RPMI8226 (cell line): ENCODE data around the gene SAMD14.
"Not testable (repeated sequence)": the region's sequence is repeated elsewhere in the genome, so short reads cannot be mapped to it uniquely, and the experiment has no call there.

ENCODE experiments used
- DNase-seq: peaks from one replicate; pipeline ENCODE4 v3.0.0-alpha.2; 2015

SAMD14 gene

DNA sequence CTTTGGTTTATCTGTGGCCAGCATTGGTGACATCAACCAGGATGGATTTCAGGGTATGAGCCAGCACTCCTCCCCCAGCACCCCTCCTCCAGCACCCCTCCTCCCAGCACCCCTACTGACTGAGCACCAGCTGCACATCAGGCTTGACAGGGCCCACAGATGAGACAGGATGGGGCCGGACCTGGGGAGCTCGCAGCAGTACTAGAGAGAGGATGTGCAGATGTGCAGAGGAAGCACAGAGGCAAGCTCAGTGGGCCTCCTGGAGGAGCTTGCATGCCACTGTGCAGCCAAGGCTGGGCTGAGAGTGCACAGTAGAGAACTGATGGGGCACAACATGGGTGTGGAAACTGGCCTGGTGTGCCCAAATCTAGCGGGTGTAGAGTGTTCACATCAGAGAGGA is 57.8 kb downstream of the SAMD14 start:
- no peak for DNase-seq

DNA sequence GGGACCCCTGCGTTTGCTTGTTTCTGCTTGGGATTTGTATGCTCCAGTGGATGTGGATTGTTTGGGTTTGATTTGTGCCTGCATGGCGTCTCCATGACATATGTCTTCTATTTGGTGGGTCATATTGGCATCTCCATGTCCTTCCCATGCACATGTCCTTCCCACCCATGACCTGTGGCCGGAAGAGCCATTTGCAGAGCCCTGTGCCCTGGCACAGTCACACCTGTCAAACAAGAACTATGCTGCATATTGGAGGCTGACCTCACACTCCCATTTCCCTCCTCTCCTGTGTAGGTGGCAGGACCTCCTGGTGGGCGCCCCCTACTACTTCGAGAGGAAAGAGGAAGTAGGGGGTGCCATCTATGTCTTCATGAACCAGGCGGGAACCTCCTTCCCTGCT is 58.3 kb downstream of the SAMD14 start:
- DNase-seq: no peak

DNA sequence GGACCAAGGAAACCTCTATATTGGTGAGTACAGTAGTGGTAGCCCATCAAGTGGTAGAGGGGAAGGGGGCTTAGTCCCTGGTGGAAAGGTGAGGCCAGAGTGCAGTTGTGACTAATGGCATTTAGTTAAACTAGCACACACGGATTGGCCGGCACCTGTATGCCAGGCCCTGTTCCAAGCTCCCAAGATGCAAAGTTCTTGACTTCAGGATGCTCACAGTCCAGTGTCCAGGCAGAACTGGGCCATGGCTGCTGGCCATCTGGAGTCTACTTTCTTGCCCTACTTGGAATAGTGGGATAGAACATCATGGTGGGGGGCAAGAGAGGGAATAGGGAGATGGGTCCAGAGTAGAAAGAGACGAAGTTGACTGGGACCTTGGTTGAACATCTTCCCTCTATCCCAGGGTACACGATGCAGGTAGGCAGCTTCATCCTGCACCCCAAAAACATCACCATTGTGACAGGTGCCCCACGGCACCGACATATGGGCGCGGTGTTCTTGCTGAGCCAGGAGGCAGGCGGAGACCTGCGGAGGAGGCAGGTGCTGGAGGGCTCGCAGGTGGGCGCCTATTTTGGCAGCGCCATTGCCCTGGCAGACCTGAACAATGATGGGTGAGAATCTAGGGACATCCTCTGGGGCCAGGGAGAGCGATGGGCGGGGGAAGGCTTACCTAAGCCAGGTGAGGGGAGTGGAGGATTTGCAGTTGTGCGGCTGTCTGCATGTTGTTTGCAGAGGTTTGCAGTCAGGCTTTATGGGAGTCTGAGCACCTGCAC is 58.9 kb downstream of the SAMD14 start:
- DNase-seq: no peak

DNA sequence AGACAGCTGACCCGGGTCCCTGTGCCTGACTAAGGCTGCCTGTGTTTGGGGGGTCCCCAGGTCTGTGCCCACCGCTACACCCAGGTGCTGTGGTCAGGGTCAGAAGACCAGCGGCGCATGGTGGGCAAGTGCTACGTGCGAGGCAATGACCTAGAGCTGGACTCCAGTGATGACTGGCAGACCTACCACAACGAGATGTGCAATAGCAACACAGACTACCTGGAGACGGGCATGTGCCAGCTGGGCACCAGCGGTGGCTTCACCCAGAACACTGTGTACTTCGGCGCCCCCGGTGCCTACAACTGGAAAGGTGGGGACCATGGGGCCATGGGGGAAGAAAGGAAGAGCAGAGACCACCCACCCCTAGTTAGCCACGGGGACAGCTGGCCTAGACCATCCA is 62.0 kb downstream of the SAMD14 start:
- DNase-seq: no peak

DNA sequence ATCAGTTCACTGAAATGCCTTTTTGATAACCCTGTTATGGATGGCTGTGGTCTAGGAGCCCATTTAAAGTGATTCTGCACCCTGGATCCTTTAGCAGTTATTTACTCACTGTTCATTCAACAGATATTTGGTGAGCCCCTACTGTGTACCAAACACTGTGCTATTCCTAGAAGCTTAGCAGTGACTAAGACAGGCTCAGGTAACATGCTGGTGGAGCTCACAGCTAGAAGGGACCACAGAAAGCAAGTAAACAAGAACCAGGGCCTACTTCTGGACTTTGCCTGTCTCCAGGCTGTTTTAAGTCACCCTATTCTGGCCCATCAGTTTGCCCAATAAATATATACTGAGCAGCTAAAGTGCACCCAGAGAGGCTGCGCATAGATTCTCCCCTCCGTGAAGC is 63.0 kb downstream of the SAMD14 start:
- no peak for DNase-seq

DNA sequence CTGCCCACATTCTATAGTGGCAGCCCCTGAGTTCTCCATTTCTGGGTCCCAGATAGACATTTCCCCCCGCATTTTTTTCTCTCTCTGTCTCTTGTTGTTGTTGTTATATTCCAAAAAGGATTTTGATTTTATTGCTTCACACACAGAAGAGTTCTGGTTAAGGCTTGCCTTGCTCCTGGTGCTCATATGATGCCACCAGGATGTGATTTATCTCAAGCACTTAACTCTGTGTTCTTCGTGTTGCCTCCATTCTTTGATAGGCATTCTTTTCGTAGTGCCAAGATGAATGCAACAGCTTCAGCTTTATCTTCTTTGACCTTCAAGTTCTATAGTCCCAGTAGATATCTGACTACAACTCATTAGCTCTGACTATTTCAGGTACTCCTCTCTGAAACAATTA is 64.9 kb downstream of the SAMD14 start:
- DNase-seq: no peak

DNA sequence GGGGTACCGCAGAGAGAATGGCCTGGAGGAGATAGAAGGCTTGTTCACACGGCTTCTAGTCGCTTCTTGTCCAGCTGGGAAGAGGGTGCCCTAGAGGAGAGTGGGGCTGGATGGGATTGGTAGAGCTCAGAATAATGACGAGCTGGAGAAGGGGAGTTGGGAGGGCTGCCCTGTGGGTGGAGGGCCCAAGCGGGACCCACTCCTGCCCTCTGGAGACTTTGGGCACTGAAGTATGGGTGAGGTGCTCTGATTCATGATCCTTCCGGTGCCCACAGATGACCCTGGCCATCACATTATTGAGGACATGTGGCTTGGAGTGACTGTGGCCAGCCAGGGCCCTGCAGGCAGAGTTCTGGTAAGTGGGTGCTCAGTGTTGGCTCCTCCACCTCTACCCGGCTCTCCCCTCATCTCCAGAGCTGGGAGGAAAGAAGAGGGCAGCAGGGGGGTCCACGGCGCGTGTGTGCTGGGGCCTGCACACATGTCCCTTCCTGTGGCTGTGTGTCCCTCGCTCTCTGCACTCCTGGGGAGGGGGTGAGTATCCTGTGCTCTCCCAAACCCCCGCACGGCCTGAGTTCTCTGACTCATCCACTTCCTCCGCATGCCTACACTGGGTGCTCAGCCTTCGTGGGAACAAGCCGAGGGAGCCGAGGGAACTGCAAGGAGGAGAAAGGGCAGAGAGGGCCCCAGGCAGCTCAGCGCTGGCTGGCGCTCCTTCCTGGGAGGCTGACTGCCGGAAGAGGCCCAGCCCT is 65.5 kb downstream of the SAMD14 start:
- no peak for DNase-seq

DNA sequence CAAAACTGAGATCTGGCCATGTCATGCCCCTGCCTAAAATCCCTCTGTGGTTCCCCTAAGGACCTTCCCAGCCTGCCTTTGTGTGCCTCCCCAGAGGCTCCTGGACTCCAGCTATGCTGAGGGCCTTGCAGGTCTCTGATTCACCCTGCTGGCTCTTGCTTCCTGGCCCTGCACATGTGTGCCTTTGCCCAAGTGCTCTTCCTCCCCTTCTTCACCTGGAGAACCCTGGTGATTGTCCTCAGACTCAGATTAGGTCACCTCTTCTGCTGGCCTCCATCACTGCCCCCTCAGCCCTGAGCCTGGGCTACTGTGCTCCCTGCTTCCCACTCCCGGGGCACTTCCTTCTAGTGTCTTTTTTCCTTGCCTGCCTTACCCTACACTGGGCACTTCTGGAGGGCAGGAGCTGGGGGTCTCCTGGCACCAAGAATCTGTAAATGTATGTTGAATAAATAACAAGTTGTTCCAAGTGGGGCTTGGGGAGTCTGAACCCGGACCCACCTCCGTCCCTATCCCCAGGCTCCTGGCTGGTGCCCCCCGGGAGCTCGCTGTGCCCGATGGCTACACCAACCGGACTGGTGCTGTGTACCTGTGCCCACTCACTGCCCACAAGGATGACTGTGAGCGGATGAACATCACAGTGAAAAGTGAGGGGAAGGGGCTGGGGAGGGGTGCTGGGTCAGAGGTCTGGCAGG is 66.3 kb downstream of the SAMD14 start:
- no peak for DNase-seq

DNA sequence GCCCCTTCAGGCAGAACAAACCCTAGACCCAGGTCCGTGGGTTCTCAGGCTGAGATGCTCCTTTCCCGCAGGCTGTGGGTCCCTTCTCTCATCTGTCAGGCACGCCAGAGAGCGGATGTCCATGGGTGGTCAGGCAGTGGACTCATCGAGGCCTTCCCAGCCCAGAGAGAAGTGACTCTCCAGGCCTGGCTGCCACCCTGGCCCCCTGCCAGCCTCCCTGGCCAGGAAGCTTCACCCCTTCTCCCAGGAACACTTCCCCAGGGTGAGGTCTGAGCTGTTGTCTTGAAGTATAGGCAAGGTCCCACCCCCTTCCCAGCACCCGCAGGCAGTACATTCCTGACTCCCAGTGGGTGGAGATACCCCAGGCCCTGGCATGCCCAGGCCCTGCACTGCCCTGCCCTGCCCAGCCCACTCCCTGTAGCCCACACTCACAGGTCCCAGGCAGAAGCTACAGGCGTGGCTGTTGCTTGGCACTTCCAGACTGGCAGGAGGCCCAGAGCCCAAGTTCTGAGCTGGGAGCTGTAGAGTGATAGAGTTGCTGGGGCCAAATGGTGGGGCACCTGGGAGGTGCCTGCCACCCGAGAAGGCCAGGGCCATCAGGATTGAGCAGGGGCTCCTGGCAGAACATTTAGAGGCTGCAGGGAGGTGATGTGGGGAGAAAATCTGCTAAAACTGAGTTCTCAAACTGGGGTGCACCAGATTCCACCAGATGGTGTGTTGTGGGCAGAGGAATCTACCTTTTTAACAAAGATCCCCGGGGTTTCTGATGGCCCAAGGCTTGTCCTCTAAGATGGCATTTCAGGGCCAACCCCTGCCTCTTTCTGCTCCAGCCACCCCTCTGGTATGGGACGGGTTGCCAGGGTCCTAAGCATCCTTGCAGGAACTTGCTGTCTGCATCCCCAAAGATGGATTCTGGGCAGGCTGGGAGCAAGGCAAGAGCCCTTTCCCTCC is 67.4 kb downstream of the SAMD14 start:
- peak; percentile 26 for DNase-seq

DNA sequence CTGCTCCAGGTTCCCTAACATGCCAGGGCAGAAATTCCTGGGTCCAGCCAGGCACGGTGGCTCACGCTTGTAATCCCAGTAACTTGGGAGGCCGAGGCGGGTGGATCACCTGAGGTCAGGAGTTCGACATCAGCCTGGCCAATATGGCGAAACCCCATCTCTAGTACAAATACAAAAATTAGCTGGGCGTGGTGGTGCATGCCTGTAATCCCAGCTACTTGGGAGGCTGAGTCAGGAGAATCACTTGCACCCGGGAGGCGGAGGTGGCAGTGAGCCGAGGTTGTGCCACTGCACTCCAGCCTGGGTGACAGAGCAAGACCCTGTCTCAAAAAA is 68.3 kb downstream of the SAMD14 start:
- not testable (repeated sequence) for DNase-seq

DNA sequence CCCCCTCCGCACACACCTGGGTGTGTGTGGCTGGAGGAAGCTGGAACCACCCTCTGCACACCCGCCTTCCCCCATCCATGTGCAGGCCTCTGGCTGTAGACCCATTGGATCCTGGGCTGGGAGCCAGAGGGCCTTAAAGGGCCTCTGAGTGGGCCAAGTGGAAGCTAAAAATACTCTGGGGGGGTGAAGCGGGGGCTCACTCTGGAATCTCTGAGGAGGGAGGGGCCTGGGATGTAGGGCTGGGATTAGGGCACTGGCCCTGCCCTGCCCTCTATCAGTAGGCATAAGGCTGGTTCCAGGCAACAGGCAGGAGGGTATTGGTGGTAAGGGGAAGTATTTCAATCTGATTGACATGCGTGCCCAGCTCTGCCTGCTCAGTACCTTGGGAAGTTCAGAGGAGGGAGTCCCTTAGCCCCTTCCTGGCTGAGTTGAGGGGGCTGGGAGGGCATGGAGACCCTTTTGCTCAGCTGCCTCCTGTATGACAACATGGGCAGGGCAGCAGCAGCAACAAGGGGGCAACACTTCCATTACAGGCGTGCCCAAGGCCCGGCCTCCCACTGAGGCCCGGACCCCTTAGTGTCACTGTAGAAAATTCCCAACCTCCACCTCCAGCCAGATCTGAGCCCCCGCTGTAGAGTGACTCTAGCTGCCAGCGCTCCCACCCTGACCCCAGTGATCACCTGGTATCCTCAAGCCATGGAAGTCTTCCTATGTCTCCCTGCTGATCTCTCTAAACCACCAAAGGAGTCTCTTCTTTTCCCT is 68.8 kb downstream of the SAMD14 start:
- no peak for DNase-seq
